Osteocyte (in vitro differentiated cells): ENCODE measurements around the gene DLG2. TPM values are rescaled to one million over a fixed set of nuclear protein-coding genes. Genes with fewer than 3 reads are reported as not detected.

Source experiments
- DNase-seq: peaks from one replicate; pipeline ENCODE4 v3.0.0; 2021; ENCODE audit warnings: mixed read lengths; ENCODE audit not compliant: unreplicated experiment; ENCODE audit errors: extremely low spot score
- H3K27ac Mint-ChIP-seq: one replicate; pipeline ENCODE4 v1.8.0; 2021; ENCODE audit warnings: mild to moderate bottlenecking, mixed read lengths; ENCODE audit not compliant: unreplicated experiment
- H3K27me3 Mint-ChIP-seq: one replicate; pipeline ENCODE4 v1.8.0; 2021; ENCODE audit warnings: mixed read lengths; ENCODE audit not compliant: unreplicated experiment
- H3K36me3 Mint-ChIP-seq: one replicate; pipeline ENCODE4 v1.8.0; 2021; ENCODE audit warnings: mixed read lengths; ENCODE audit not compliant: unreplicated experiment
- H3K4me1 Mint-ChIP-seq: one replicate; pipeline ENCODE4 v1.8.0; 2021; ENCODE audit warnings: mixed read lengths; ENCODE audit not compliant: unreplicated experiment
- H3K4me3 Mint-ChIP-seq: one replicate; pipeline ENCODE4 v1.8.0; 2021; ENCODE audit warnings: mild to moderate bottlenecking, moderate library complexity, mixed read lengths; ENCODE audit not compliant: unreplicated experiment
- H3K9me3 Mint-ChIP-seq: one replicate; pipeline ENCODE4 v1.8.0; 2021; ENCODE audit warnings: mixed read lengths; ENCODE audit not compliant: unreplicated experiment
- total RNA-seq: library from RNA; stranded (reverse); gene quantifications from 2 replicates; pipeline ENCODE4 v1.2.1, GENCODE V29; 2021
- TF ChIP-seq, protein P1 (sequence below): fragments of 200-600 bp; sonication (generic); IDR thresholded peaks from 2 replicates; pipeline ENCODE4 v1.5.0; 2021; ENCODE audit warnings: antibody characterized with exemption, mild to moderate bottlenecking, moderate library complexity

DLG2 gene
- total RNA-seq, 1 donor from 2014 or later, result 2.1 TPM

GRCh38 chr11:85313741-85314140, 313.4 kb downstream of the DLG2 start:
- Mint-ChIP-seq H3K27ac (no peak overlapping the region), H3K4me1 (no peaks in the 10 kb centered on the region), H3K9me3 (no peaks in the 10 kb centered on the region), H3K36me3 (no peaks in the 10 kb centered on the region), H3K4me3 (no peak overlapping the region), H3K27me3 (peaks cover 11% of the 10 kb centered on the region)
- no peak for DNase-seq
- TF ChIP-seq, protein P1, sequence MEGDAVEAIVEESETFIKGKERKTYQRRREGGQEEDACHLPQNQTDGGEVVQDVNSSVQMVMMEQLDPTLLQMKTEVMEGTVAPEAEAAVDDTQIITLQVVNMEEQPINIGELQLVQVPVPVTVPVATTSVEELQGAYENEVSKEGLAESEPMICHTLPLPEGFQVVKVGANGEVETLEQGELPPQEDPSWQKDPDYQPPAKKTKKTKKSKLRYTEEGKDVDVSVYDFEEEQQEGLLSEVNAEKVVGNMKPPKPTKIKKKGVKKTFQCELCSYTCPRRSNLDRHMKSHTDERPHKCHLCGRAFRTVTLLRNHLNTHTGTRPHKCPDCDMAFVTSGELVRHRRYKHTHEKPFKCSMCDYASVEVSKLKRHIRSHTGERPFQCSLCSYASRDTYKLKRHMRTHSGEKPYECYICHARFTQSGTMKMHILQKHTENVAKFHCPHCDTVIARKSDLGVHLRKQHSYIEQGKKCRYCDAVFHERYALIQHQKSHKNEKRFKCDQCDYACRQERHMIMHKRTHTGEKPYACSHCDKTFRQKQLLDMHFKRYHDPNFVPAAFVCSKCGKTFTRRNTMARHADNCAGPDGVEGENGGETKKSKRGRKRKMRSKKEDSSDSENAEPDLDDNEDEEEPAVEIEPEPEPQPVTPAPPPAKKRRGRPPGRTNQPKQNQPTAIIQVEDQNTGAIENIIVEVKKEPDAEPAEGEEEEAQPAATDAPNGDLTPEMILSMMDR, result no peak

GRCh38 chr11:85310479-85310878, 316.7 kb downstream of the DLG2 start:
- H3K27me3 Mint-ChIP-seq, result peaks cover 8% of the 10 kb centered on the region
- H3K4me1 Mint-ChIP-seq, result no peaks in the 10 kb centered on the region
- H3K4me3 Mint-ChIP-seq, result no peak overlapping the region
- TF ChIP-seq, protein P1, result no peak
- no peaks in the 10 kb centered on the region for H3K9me3 Mint-ChIP-seq
- no peaks in the 10 kb centered on the region for H3K36me3 Mint-ChIP-seq
- DNase-seq, result no peak
- no peak overlapping the region for H3K27ac Mint-ChIP-seq

DNA sequence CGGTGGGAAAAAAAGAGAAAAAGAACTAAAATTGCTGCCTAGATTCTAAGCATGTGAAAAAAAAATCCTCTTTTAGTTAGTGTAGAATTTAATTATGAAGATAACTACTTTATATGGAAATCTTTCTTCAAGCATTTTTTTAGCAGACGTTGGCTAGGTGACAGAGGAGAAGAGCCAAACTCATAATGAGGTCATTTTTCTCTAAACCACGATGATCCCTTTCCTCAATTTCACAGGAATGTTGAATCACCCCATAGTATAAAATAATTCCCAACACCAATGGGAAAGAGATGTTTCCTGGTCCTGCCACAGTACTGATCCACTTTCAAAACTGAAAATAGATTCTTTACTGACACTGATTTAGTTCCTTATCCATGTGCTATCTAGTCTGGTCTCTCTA, 319.8 kb downstream of the DLG2 start:
- Mint-ChIP-seq H3K9me3 (no peaks in the 10 kb centered on the region), H3K4me3 (no peak overlapping the region), H3K27me3 (peaks cover 7% of the 10 kb centered on the region), H3K36me3 (no peaks in the 10 kb centered on the region), H3K4me1 (no peaks in the 10 kb centered on the region), H3K27ac (no peak overlapping the region)
- DNase-seq, result no peak
- TF ChIP-seq, protein P1, result no peak

DNA sequence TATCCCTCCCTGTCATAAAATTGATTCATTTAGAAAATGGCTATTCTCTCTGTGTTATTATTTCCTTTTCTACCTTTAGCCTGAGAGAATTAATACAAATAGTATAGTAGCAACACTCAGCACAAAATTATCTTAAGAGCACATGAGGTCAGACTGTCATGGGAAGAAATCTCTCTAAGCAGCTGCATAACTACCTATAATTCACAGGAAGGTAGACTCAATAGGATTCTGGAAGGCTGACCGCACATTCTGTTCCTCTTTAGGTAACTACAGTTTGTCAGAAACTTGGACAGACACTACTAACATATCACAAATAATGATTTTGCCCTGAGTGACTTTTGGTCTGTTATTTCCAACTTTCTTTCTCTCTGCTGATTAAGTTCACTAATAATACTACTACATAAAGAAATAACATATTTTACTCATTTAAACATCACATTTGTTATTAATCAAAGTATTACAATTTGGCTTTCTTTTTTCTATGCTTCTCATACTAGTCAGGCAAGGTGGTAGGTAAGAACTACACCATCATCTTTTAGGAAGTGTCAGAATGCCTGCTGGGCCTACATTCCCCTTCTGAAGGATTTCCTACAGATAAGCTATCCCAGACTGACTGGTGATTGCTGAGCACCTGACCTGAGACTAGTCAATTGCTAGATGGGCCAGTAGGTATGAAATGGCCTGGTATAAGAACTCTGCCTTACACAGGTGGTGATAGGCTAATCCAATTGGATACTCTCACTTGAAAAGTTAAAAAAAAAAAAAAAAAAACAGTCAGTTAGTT, 325.1 kb downstream of the DLG2 start:
- no peaks in the 10 kb centered on the region for H3K9me3 Mint-ChIP-seq
- DNase-seq, result no peak
- H3K27ac Mint-ChIP-seq, result no peak overlapping the region
- H3K4me3 Mint-ChIP-seq, result no peak overlapping the region
- no peaks in the 10 kb centered on the region for H3K4me1 Mint-ChIP-seq
- H3K36me3 Mint-ChIP-seq, result no peaks in the 10 kb centered on the region
- peaks cover 1% of the 10 kb centered on the region for H3K27me3 Mint-ChIP-seq
- TF ChIP-seq, protein P1, result no peak

DNA sequence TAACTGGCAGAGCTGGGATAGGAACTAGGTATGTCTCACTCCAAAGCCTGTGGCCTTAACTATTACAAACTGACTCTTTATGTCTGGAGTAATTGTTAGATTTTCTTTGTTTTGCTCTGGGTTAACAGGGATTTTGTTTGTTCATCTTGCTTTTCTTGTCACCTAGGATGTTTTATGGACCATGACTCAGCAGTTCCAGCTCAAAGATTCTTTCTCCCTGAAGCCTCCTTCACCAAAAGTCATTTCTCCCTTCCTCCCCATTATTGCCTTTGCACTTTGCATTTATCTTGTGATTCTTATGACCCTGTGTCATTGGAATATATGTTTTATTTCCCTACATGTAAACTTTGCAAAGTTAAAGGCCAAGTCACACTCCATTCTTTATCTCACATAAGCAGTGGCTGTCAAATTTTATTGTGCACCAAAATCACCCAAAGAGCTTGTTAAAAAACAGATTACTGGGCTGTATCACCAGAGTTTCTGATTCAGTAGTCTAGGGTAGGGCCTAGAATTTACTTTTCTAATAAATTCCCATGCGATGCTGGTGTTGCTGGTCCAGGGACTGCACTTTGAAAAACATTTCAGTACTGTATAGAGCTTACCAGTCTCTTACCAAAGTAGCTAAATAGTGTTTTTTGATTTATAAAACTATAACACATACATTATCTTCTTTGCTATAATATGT, 327.7 kb downstream of the DLG2 start:
- DNase-seq, result no peak
- Mint-ChIP-seq H3K27me3 (peaks cover 1% of the 10 kb centered on the region), H3K27ac (no peak overlapping the region), H3K4me1 (no peaks in the 10 kb centered on the region), H3K4me3 (no peak overlapping the region), H3K36me3 (no peaks in the 10 kb centered on the region), H3K9me3 (no peaks in the 10 kb centered on the region)
- TF ChIP-seq, protein P1, result no peak
